GM12878 (cell line): ENCODE measurements around the gene PLXNA4. TPM values are rescaled to one million over a fixed set of nuclear protein-coding genes. Genes with fewer than 3 reads are reported as not detected.

Experiments used
- ATAC-seq: fragments of 200-7000 bp; cut with Tn5 transposase; 3 replicates; pipeline ENCODE4 v1.9.1; 2020; ENCODE audit warnings: mild to moderate bottlenecking, moderate library complexity
- BruUV-seq: library from RNA; stranded (reverse); fragments of 400-500 nt; replicated peaks from 2 replicates; lab custom pipeline; 2021; lab: Mats Ljungman, UMichigan
- CTCF ChIA-PET: fragments of 300-600 bp; sonication (Branson Sonifier 250); formaldehyde crosslinking; extraction: SDS; loops from one replicate; lab custom pipeline; 2021; ENCODE audit warnings: inconsistent platforms; lab: Yijun Ruan, JAX
- POLR2A ChIA-PET: fragments of 350-600 bp; formaldehyde crosslinking; extraction: SDS; loops from one replicate; lab custom pipeline; 2021; ENCODE audit warnings: inconsistent platforms; lab: Charles Lee
- RAD21 ChIA-PET: fragments of 300-600 bp; sonication (Branson Sonifier 250); formaldehyde crosslinking; loops from one replicate; lab custom pipeline; 2023; ENCODE audit warnings: antibody characterized with exemption; ENCODE audit not compliant: unreplicated experiment; lab: Charles Lee
- SMC1A ChIA-PET: fragments of 300-600 bp; sonication (Branson Sonifier 250); formaldehyde crosslinking; loops from one replicate; lab custom pipeline; 2023; ENCODE audit not compliant: unreplicated experiment, uncharacterized antibody; lab: Charles Lee
- DNase-seq: peaks from one replicate; pipeline ENCODE4 v3.0.0-alpha.2; 2011; ENCODE audit warnings: low read depth, low spot score
- FAIRE-seq: peaks from 3 replicates; lab custom pipeline; 2011; peaks lifted over from hg19 to GRCh38; lab: Jason Lieb, UNC
- H2AFZ ChIP-seq: 2 replicates; pipeline ENCODE4 v1.6.0; 2011; ENCODE audit warnings: low read depth, low read length, control low read depth; ENCODE audit not compliant: control insufficient read depth
- H3K27ac ChIP-seq: 2 replicates; pipeline ENCODE4 v1.5.1; 2011; ENCODE audit warnings: control low read depth; ENCODE audit not compliant: control insufficient read depth, insufficient read depth
- H3K27me3 ChIP-seq, 2 experiments: replicated peaks in 1 of 2; 2 replicates each; pipeline versions ENCODE4 v1.6.0 to v1.6.1; 2011; ENCODE audit warnings: low read length in 1 of 2; ENCODE audit not compliant: control insufficient read depth in 2 of 2, insufficient read depth in 2 of 2
- H3K36me3 ChIP-seq, 2 experiments: 2 replicates each; pipeline ENCODE4 v1.5.1; 2011; ENCODE audit warnings: low read length in 1 of 2; ENCODE audit not compliant: control insufficient read depth in 2 of 2, insufficient read depth in 2 of 2
- H3K4me1 ChIP-seq: 2 replicates; pipeline ENCODE4 v1.6.1; 2011; ENCODE audit warnings: mild to moderate bottlenecking, low read length, moderate library complexity, mixed read lengths; ENCODE audit not compliant: control insufficient read depth, insufficient read depth
- H3K4me2 ChIP-seq: 2 replicates; pipeline ENCODE4 v1.6.0; 2011; ENCODE audit warnings: control low read depth; ENCODE audit not compliant: control insufficient read depth, insufficient read depth
- H3K4me3 ChIP-seq: fragments of 200-600 bp; sonication (generic); 2 replicates; pipeline ENCODE4 v1.5.1; 2016
- H3K79me2 ChIP-seq: 2 replicates; pipeline ENCODE4 v1.6.0; 2011; ENCODE audit warnings: low read length; ENCODE audit not compliant: control insufficient read depth, insufficient read depth
- H3K9ac ChIP-seq: 2 replicates; pipeline ENCODE4 v1.8.0; 2011; ENCODE audit warnings: low read length, control low read depth, mixed read lengths; ENCODE audit not compliant: control insufficient read depth, insufficient read depth
- H3K9me3 ChIP-seq: replicated peaks from 3 replicates; pipeline ENCODE4 v1.5.1; 2011; ENCODE audit warnings: mild to moderate bottlenecking, low read length; ENCODE audit not compliant: control insufficient read depth, insufficient read depth
- H4K20me1 ChIP-seq: 2 replicates; pipeline ENCODE4 v1.6.0; 2011; ENCODE audit not compliant: control insufficient read depth, insufficient read depth
- BCL11A ChIP-seq: IDR thresholded peaks from 2 replicates; pipeline ENCODE4 v1.6.1; 2011; ENCODE audit warnings: low read depth, low read length
- BCL3 ChIP-seq: IDR thresholded peaks from 2 replicates; pipeline ENCODE4 v1.6.1; 2011; ENCODE audit warnings: borderline replicate concordance, low read depth, mild to moderate bottlenecking, moderate library complexity, low read length; ENCODE audit not compliant: insufficient read depth, poor library complexity, severe bottlenecking
- BRCA1 ChIP-seq: IDR thresholded peaks from 2 replicates; pipeline ENCODE4 v1.6.1; 2011; ENCODE audit warnings: low read depth, low read length, improper control_type of control experiment
- CBX3 ChIP-seq: fragments of 200-600 bp; sonication (generic); IDR thresholded peaks from 2 replicates; pipeline ENCODE4 v1.6.1; 2016; ENCODE audit warnings: low read depth, borderline replicate concordance
- CREM ChIP-seq: IDR thresholded peaks from 2 replicates; pipeline ENCODE4 v1.6.1; 2014; ENCODE audit warnings: antibody characterized with exemption, low read depth
- ETV6 ChIP-seq, 2 experiments: fragments of 450-650 bp in 1 of 2; IDR thresholded peaks in 1 of 2; conservative IDR thresholded peaks in 1 of 2; 2 replicates each; pipeline ENCODE4 v1.6.1; 2014; ENCODE audit warnings: antibody characterized with exemption in 1 of 2, borderline replicate concordance in 1 of 2, low read depth in 1 of 2, mild to moderate bottlenecking in 1 of 2, moderate library complexity in 1 of 2
- FOXM1 ChIP-seq: IDR thresholded peaks from 2 replicates; pipeline ENCODE4 v1.6.1; 2012; ENCODE audit warnings: low read depth, mild to moderate bottlenecking, inconsistent platforms, low read length, moderate library complexity
- GABPA ChIP-seq: IDR thresholded peaks from 2 replicates; pipeline ENCODE4 v1.6.1; 2014; ENCODE audit warnings: antibody characterized with exemption, low read depth, mild to moderate bottlenecking, inconsistent platforms
- RELA ChIP-seq: fragments of 450-650 bp; IDR thresholded peaks from 2 replicates; pipeline ENCODE4 v1.8.0; 2014; ENCODE audit warnings: borderline replicate concordance; ENCODE audit not compliant: partially characterized antibody
- SMARCA5 ChIP-seq: fragments of 450-650 bp; IDR thresholded peaks from 2 replicates; pipeline ENCODE4 v1.6.1; 2017; ENCODE audit warnings: mild to moderate bottlenecking
- SREBF2 ChIP-seq: IDR thresholded peaks from 2 replicates; pipeline ENCODE4 v1.6.1; 2012; ENCODE audit warnings: mild to moderate bottlenecking, low read length
- WRNIP1 ChIP-seq: IDR thresholded peaks from 2 replicates; pipeline ENCODE4 v1.6.1; 2011; ENCODE audit warnings: low read depth, low read length, improper control_type of control experiment, borderline replicate concordance
- ZBTB11 ChIP-seq: fragments of 450-650 bp; formaldehyde crosslinking; IDR thresholded peaks from 2 replicates; pipeline ENCODE4 v1.5.0; 2022; ENCODE audit warnings: mild to moderate bottlenecking, missing genetic modification characterization
- WGBS: methylation state at CpG from one replicate; pipeline ENCODE4 v1.1.6; 2016; ENCODE audit warnings: low lambda C conversion rate; ENCODE audit not compliant: insufficient replicate concordance, insufficient coverage; ENCODE audit errors: missing lambda C conversion rate; 5-methylcytosine and 5-hydroxymethylcytosine counted together
- in situ Hi-C: fragments of 300-500 bp; cut with MboI; formaldehyde crosslinking; loops from 9 replicates; pipeline ENCODE4 v1.14.3; 2018; ENCODE audit warnings: mixed read lengths
- intact Hi-C: fragments of 100-400 bp; cut with micrococcal nuclease; formaldehyde crosslinking; loops from one replicate; pipeline ENCODE4 v1.14.2; 2022; ENCODE audit not compliant: unreplicated experiment
- polyA plus RNA-seq, 11 experiments: library from polyadenylated mRNA; depleted of rRNA in 4 of 11; unstranded in 6 of 11; stranded (reverse) in 5 of 11; fragments of >200 nt; fragmentation: Nextera tagmentation in 4 of 11; fragmentation: Illumina TruSeq in 1 of 11; extraction: Ambion mirVana in 4 of 11; extraction: Trizol in 1 of 11; gene quantifications; 1 replicate in 1 of 11; 2 replicates in 10 of 11; pipeline versions ENCODE4 v1.2.1 to v1.2.3, GENCODE V29; 2011 to 2016; ENCODE audit warnings: inconsistent platforms in 2 of 11, missing spikeins in 2 of 11, low read depth in 1 of 11
- total RNA-seq, 4 experiments: library from RNA; depleted of rRNA in 3 of 4; stranded (reverse); fragments of >200 nt in 3 of 4; fragmentation: Illumina TruSeq in 1 of 4; extraction: Trizol in 1 of 4; gene quantifications; 2 replicates each; pipeline versions ENCODE4 v1.2.1 to v1.2.3, GENCODE V29; 2013 to 2021

PLXNA4 gene
- total and polyA plus RNA-seq, 10 of the 15 experiments (the other 5 are each of a cell fraction or from before 2014, with no cell fraction given): 0.03 TPM; not detected in 9

GRCh38 chr7:132485600-132486273 lies 90.5 kb downstream of the PLXNA4 start:
- H3K36me3 ChIP-seq: no peaks in the 10 kb centered on the region
- no peak for FAIRE-seq
- TF ChIP-seq WRNIP1: no peak
- no peak for TF ChIP-seq GABPA
- TF ChIP-seq SMARCA5: no peak
- TF ChIP-seq SREBF2: no peak
- TF ChIP-seq FOXM1: no peak
- TF ChIP-seq, all 136 proteins: peak for 0
- WGBS: 9% methylated on average over 9 of the region's 9 CpGs
- BruUV-seq: no TSS peak
- DNase-seq (no peak), ATAC-seq (no peak)
- ChIA-PET POLR2A (no interaction called here), SMC1A (no interaction called here), RAD21 (no interaction called here), CTCF (no interaction called here)
- H3K9ac ChIP-seq: no peak overlapping the region
- H3K4me3 ChIP-seq: no peak overlapping the region
- no peaks in the 10 kb centered on the region for H3K4me1 ChIP-seq
- no peak overlapping the region for H2AFZ ChIP-seq
- intact Hi-C loops (no loop called here), in situ Hi-C loops (no loop called here)
- H3K27me3 ChIP-seq: peaks cover 0 to 5% of the 10 kb centered on the region in 2 experiments; a peak in 2 of 4 replicates
- no peak overlapping the region for H3K27ac ChIP-seq
- no peaks in the 10 kb centered on the region for H4K20me1 ChIP-seq
- no peak overlapping the region for H3K4me2 ChIP-seq
- no peaks in the 10 kb centered on the region for H3K9me3 ChIP-seq
- H3K79me2 ChIP-seq: no peaks in the 10 kb centered on the region

GRCh38 chr7:132485136-132485535 lies 91.1 kb downstream of the PLXNA4 start:
- Histone ChIP-seq H3K27me3 (peaks cover 0 to 5% of the 10 kb centered on the region in 2 experiments; a peak in 2 of 4 replicates), H2AFZ (no peak overlapping the region), H3K79me2 (no peaks in the 10 kb centered on the region), H3K9ac (no peak overlapping the region), H3K4me1 (no peaks in the 10 kb centered on the region), H3K36me3 (no peaks in the 10 kb centered on the region), H3K9me3 (no peaks in the 10 kb centered on the region), H4K20me1 (no peaks in the 10 kb centered on the region), H3K27ac (no peak overlapping the region), H3K4me2 (no peak overlapping the region), H3K4me3 (no peak overlapping the region)
- ATAC-seq: no peak
- POLR2A ChIA-PET: no interaction called here
- in situ Hi-C loops: no loop called here
- no TSS peak for BruUV-seq
- FAIRE-seq: no peak
- intact Hi-C loops: no loop called here
- SMC1A ChIA-PET: no interaction called here
- RAD21 ChIA-PET: no interaction called here
- 49% methylated on average over 6 of the region's 6 CpGs for WGBS
- CTCF ChIA-PET: no interaction called here
- DNase-seq: no peak
- TF ChIP-seq SREBF2 (no peak), BRCA1 (no peak), ZBTB11 (no peak), CREM (no peak), ETV6 (conservative IDR thresholded peaks at IDR 0.05 in 1 of 2, IDR thresholded peaks at IDR 0.05 in 1 of 2; ENCODE audit: borderline replicate concordance in 1 of 2, low read depth in 1 of 2) (no peak), CBX3 (no peak), BCL11A (no peak), GABPA (no peak), RELA (no peak), BCL3 (no peak)
